PC-9 (cell line): Measurements from ENCODE around the gene UBE2E2.

Experiments used
- CTCF ChIP-seq: fragments of 200-600 bp; sonication (generic); conservative IDR thresholded peaks from 2 replicates; pipeline ENCODE4 v1.6.1; 2017; ENCODE audit warnings: mixed run types, antibody characterized with exemption, mild to moderate bottlenecking, moderate library complexity
- EZH2 ChIP-seq: fragments of 200-600 bp; sonication (generic); IDR thresholded peaks from 2 replicates; pipeline ENCODE4 v1.8.0; 2017; ENCODE audit warnings: antibody characterized with exemption, low read depth

DNA sequence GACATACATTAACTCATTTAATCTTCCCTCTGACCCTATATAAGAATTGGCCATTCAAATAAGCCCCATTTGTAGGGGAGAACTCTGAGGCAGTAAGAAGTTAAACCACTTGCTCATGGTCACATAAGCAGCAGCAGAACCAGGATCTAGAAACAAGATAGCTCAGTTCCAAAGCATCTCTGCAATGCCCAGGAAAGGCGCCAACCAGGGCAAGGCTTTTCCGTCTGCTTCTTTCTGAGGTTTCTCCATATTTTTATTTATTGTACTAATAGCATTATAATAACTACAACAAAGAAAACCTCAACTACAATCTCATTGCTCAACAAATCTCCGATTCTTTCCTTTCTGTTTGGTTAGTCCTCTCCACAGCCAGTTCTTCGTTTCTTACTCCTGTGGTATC, 4.3 kb upstream of the UBE2E2 start:
- no peak for TF ChIP-seq CTCF
- no peak for TF ChIP-seq EZH2
